Measurements from ENCODE around the gene PIK3R6.

The PIK3R6 gene

DNA sequence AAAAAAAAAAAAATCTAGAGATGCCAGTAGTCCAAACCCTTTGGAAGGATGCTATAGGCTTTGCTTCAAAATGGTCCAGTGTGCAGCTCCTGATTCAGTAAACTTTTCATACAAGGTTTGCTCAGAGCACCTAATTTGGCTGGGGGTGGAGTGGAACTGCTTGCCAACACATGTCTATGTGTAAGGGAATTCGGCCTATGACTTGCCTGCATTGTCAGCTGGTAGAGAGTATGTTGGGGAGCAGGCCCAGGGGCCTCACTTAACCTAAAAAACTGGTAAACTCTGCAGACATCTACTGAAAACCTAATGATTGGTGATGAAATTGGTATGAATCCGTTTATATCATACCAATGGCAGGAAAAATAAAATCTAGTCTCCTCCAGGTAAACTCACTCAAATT lies 66.8 kb downstream of the PIK3R6 start:
- no peak overlapping the region for H3K4me3 ChIP-seq
- H3K27me3 ChIP-seq: no peaks in the 10 kb centered on the region
- H3K27ac ChIP-seq: no peak overlapping the region
- no peak for TF ChIP-seq Cebpa-rat (IDR thresholded peaks at IDR 0.05)
- no peaks in the 10 kb centered on the region for H3K9me3 ChIP-seq
- no peak overlapping the region for H3K4me2 ChIP-seq
- no peak overlapping the region for H3K9ac ChIP-seq
- no peaks in the 10 kb centered on the region for H3K4me1 ChIP-seq
- H3K36me3 ChIP-seq: peaks cover 3% of the 10 kb centered on the region; the same call in 1 of the 2 replicates
- no peaks in the 10 kb centered on the region for H4K20me1 ChIP-seq

DNA sequence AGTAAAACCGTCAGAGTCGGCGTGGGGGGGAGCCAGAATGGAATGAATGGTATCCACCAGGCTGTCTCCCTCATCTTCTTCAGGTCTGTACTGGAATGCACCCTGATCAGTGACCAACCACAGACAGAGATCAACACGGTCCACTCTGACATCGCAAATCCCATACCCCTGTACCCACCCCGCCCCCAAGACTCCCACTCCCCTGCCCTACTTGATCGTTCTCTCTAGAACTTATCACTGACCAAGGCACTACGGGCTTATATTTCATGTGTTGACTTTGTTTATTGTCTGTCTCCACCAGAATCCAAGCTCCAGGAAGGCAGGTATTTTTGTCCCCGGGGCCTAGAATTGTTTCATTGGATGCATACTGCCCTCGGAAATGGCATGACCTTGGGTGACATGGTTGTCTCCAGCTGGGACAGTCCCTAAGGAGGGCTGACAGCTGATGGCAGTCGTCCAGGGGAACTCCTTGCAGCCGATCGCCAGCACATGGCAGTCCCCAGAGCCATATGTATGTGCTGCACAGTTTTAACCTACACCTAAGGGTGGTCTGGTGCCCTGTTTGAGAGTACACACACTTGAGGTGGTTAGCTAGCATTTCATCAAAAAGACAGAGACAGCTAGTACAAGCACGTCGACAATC lies 67.8 kb downstream of the PIK3R6 start:
- peaks cover 3% of the 10 kb centered on the region; the same call in 1 of the 2 replicates for H3K36me3 ChIP-seq
- no peak overlapping the region for H3K4me2 ChIP-seq
- TF ChIP-seq Cebpa-rat (IDR thresholded peaks at IDR 0.05): no peak
- H3K9ac ChIP-seq: no peak overlapping the region
- H3K4me3 ChIP-seq: no peak overlapping the region
- H3K9me3 ChIP-seq: no peaks in the 10 kb centered on the region
- H4K20me1 ChIP-seq: no peaks in the 10 kb centered on the region
- no peak overlapping the region for H3K27ac ChIP-seq
- no peaks in the 10 kb centered on the region for H3K27me3 ChIP-seq
- H3K4me1 ChIP-seq: peaks cover 6% of the 10 kb centered on the region; the same call in 1 of the 2 replicates

DNA sequence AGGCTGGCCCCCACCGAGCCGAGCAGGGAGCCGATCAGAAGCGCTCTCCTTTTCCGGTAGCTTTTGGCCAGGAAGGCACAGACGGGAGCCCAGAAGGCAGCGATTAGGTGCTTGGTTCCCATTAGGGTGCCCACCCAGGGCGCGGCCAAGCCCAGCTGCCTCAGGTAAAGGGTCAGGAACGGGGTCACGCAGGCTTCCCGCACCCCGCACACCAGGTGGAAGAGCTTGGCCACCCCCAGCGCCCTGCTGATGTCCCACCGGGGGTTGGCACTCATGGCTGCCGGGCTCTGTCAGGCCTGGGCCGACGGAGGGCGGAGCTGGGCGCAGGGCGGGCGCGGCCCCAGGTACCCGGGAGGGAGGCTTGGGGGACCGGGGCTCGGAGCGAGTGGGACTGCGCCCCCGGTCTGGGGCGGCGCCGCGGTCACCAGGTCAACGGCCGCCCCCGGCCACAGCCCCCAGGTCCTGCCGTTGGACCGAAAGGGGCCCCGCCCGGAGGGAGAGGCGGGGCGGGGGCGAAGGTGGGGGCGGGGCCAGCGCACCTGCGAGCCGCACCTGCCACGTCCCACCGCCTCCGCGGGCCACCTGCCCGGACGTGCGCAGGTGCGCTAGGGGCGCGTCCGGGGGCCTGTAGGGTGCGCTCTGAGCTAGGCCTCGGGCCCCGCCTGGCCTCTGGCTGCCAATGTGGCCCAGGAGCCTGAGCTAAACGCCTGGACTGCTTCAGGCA lies 68.5 kb downstream of the PIK3R6 start, which contains the start of gene MFSD6L:
Gene MFSD6L (minus strand): TSS at position 520 of the 724 bp plus-strand sequence. CDS start 245 bp downstream, at position 275.
- no peak within 1 kb of the TSS for H3K27ac ChIP-seq
- H3K4me3 ChIP-seq: no peak within 1 kb of the TSS
- no peak for TF ChIP-seq Cebpa-rat (IDR thresholded peaks at IDR 0.05)
- H3K9ac ChIP-seq: no peak within 1 kb of the TSS
- peaks cover 3% of the 10 kb centered on the region; the same call in 1 of the 2 replicates for H3K36me3 ChIP-seq
- no peak within 1 kb of the TSS for H3K4me2 ChIP-seq
- H3K9me3 ChIP-seq: no peaks in the 10 kb centered on the region
- peaks cover 9% of the 10 kb centered on the region; the same call in 1 of the 2 replicates for H3K4me1 ChIP-seq
- no peaks in the 10 kb centered on the region for H4K20me1 ChIP-seq
- no peaks in the 10 kb centered on the region for H3K27me3 ChIP-seq

DNA sequence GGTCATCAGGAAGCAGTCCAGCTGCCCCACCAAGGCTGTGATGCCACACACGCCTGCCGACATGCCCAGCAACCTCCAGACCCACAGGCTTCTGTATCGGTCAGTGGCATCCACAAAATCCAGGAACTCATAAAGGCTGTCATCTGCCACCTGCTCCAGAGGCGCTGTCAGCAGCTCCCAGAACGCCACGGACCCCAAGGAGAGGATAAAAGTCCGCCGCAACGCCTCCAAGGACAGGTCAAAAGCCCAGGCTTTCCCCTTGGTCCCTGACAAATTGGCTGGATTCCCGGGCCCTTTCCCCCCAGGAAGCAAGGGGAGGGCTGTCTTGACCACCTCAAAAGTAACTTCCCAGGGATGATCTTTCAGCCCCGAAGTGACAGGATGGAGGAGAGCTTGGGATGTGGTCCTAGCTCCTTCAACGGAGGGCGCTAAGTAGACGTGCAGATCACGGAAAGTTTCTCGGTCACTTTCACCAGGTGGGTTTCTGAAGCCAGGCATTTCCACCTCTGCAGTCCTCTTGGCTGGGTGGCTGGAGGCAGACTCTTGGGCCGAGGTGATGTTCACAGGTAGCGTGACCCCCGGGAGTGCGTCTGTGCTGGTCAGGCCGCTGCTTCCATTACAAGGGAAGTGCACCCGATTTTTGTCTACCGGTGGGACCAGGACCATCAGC lies 69.2 kb downstream of the PIK3R6 start:
- Histone ChIP-seq H3K36me3 (peaks cover 3% of the 10 kb centered on the region; the same call in 1 of the 2 replicates), H3K27ac (no peak overlapping the region), H4K20me1 (no peaks in the 10 kb centered on the region), H3K4me1 (peaks cover 9% of the 10 kb centered on the region; the same call in 1 of the 2 replicates), H3K9ac (no peak overlapping the region), H3K4me2 (no peak overlapping the region), H3K9me3 (no peaks in the 10 kb centered on the region), H3K4me3 (no peak overlapping the region), H3K27me3 (no peaks in the 10 kb centered on the region)
- TF ChIP-seq Cebpa-rat (IDR thresholded peaks at IDR 0.05): no peak

DNA sequence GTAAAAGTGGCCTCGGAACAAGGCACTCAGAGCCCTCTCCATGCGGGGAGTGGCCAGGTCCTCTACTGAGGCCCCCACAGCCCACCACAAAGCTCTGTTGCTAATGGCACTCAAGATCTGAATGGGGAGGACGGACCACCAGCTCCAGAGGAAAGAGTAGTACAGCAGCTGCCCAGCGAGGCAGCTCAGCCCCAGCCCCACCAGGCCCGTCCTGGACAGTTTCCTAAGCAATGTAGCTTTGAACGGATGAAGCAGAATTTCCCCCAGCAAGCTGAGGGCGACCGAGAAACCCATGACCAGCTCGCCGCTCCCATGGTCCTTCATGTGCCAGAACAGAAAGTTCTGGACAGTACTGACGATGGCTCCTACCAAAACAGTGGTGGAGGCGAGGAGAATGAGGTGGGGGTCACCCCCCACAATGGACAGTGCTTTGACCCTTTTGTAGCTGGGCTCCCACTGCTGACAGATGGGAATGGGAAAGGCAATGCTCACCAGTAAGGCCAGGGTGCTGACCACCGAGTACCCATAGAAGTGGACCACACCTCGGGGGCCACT lies 69.8 kb downstream of the PIK3R6 start:
- Histone ChIP-seq H3K9ac (no peak overlapping the region), H3K9me3 (no peaks in the 10 kb centered on the region), H3K36me3 (no peaks in the 10 kb centered on the region), H3K4me1 (peaks cover 9% of the 10 kb centered on the region; the same call in 1 of the 2 replicates), H3K27me3 (no peaks in the 10 kb centered on the region), H3K27ac (no peak overlapping the region), H3K4me2 (no peak overlapping the region), H3K4me3 (no peak overlapping the region), H4K20me1 (no peaks in the 10 kb centered on the region)
- TF ChIP-seq Cebpa-rat (IDR thresholded peaks at IDR 0.05): no peak

DNA sequence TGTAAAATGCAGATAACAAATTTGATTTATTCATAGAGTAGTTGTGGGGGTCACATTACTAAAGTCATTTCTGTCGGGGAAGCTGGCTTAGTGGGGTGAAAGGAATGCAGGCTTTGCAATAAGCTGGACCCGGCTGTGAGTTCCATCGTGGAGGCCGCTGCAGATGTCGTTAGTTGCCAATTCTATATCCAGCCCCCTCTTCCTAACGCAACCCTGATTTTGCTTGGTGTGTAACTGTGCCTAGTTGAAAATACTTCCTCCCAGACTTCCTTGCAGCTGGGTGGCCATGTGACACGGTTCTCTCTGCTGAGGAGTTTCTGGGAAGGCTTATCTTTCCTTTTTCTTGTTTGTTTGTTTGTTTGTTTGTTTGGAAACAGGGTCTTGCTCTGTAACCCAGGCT lies 72.8 kb downstream of the PIK3R6 start:
- H3K4me2 ChIP-seq: no peak overlapping the region
- peaks cover 15% of the 10 kb centered on the region for H3K9me3 ChIP-seq
- no peak for TF ChIP-seq Cebpa-rat (IDR thresholded peaks at IDR 0.05)
- H4K20me1 ChIP-seq: no peaks in the 10 kb centered on the region
- peaks cover 15% of the 10 kb centered on the region for H3K4me1 ChIP-seq
- H3K27ac ChIP-seq: no peak overlapping the region
- H3K27me3 ChIP-seq: no peaks in the 10 kb centered on the region
- H3K9ac ChIP-seq: no peak overlapping the region
- no peaks in the 10 kb centered on the region for H3K36me3 ChIP-seq
- no peak overlapping the region for H3K4me3 ChIP-seq

DNA sequence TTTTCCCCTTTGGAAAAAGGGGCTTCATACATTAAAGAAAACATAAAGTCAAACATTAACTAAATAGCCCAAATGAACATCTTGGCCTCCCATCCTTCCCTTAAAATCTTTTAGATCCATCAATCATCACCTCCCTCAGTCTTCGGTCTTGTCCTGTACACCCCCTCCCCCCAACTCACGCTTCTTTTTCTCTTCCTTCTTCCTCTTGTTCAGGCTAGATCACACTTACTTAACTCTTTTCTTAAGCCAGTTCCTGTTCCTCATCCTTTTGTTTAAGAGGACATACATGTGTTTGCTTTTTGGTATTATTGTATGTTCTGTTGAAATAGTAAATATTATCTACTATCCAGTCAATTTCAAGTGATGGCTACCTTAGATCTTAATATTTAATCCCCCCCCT lies 73.8 kb downstream of the PIK3R6 start:
- no peak overlapping the region for H3K27ac ChIP-seq

DNA sequence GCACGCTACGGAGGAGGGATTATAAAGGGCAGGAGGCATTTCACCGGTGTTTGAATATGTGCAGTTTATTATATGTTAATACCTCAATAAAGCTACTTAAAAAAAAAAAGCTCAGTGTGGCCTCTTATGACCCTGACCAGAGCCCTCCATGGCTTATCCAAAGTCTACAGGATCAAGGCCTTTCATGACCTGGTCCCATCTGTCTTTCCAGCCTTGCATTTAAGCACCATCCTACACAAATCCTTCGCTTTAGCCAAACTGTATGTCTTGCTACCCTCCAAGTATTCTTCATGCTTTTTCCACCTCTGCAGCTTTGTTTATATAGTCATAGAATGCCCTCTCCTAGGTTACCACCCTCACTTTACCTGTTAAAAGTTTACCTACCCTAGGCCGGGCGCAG lies 74.8 kb downstream of the PIK3R6 start:
- TF ChIP-seq Cebpa-rat (IDR thresholded peaks at IDR 0.05): no peak
- Histone ChIP-seq H3K27me3 (no peaks in the 10 kb centered on the region), H3K4me3 (no peak overlapping the region), H3K27ac (no peak overlapping the region), H3K4me2 (no peak overlapping the region), H4K20me1 (no peaks in the 10 kb centered on the region), H3K9me3 (peaks cover 15% of the 10 kb centered on the region), H3K9ac (no peak overlapping the region), H3K4me1 (peaks cover 15% of the 10 kb centered on the region), H3K36me3 (no peaks in the 10 kb centered on the region)

More for the DNA sequence above, 73.8 kb downstream of the PIK3R6 start:
- H3K9me3 ChIP-seq: peaks cover 15% of the 10 kb centered on the region
- no peaks in the 10 kb centered on the region for H3K36me3 ChIP-seq
- no peaks in the 10 kb centered on the region for H4K20me1 ChIP-seq
- H3K4me2 ChIP-seq: no peak overlapping the region
- TF ChIP-seq Cebpa-rat (IDR thresholded peaks at IDR 0.05): no peak
- no peak overlapping the region for H3K9ac ChIP-seq
- peaks cover 15% of the 10 kb centered on the region for H3K4me1 ChIP-seq
- H3K4me3 ChIP-seq: no peak overlapping the region
- H3K27me3 ChIP-seq: no peaks in the 10 kb centered on the region

DNA sequence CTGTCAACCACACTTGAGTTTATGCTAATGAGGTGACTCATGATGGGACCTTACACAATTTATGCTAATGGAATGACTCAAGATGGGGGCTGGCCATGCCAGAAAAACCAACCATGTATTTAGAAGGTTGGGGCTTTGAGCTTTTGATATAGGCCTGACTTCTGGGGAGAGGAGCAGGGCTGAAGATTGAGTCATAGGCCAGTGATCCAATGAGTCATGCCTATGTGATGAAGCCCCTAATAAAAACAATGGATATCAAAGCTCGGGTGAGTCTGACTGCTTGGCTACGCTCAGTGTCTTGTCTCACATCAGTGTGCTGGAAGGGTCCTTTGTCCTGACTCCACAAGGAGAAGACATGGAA lies 75.6 kb downstream of the PIK3R6 start:
- no peaks in the 10 kb centered on the region for H3K36me3 ChIP-seq
- TF ChIP-seq Cebpa-rat (IDR thresholded peaks at IDR 0.05): no peak
- no peaks in the 10 kb centered on the region for H3K27me3 ChIP-seq
- H3K4me2 ChIP-seq: no peak overlapping the region
- H3K9ac ChIP-seq: no peak overlapping the region
- H3K9me3 ChIP-seq: peaks cover 15% of the 10 kb centered on the region
- peaks cover 15% of the 10 kb centered on the region for H3K4me1 ChIP-seq
- H4K20me1 ChIP-seq: no peaks in the 10 kb centered on the region
- H3K4me3 ChIP-seq: no peak overlapping the region
- no peak overlapping the region for H3K27ac ChIP-seq
